Measurements from ENCODE around the gene PCSK5.
"Not testable (repeated sequence)": the region's sequence is repeated elsewhere in the genome, so short reads cannot be mapped to it uniquely, and the experiment has no call there.

The PCSK5 gene

DNA sequence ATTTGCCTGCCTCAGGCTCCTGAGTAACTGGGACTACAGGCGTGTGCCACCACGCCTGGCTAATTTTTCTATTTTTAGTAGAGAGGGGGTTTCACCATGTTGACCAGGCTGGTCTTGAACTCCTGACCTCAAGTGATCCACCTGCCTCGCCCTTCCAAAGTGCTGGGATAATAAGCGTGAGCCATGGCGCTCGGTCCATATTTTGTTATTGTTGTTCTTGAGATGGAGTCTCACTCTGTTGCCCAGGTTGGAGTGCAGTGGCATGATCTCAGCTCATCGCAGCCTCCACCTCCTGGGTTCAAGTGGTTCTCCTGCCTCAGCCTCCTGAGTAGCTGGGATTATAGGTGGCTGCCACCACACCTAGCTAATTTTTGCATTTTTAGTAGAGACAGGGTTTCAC, 433.6 kb downstream of the PCSK5 start:
- not testable (repeated sequence) for DNase-seq

GRCh38 chr9:76330034-76330433, 439.6 kb downstream of the PCSK5 start:
- no peak for DNase-seq

GRCh38 chr9:76333388-76333787, 442.9 kb downstream of the PCSK5 start:
- DNase-seq = no peak

DNA sequence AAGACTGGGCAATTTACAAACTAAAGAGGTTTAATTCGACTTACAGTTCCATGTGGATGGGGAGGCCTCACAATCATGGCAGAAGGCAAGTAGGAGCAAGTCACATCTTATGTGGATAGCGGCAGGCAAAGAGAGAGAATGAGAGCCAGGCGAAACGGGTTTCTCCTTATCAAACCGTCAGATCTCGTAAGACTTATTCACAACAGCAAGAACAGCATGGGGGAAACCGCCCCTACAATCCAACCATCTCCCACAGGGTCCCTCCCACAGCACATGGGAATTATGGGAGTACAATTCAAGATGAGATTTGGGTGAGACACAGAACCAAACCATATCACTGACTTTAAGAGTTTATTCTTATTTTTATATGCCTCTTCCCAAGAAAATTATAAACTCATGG, 443.5 kb downstream of the PCSK5 start:
- DNase-seq = no peak

DNA sequence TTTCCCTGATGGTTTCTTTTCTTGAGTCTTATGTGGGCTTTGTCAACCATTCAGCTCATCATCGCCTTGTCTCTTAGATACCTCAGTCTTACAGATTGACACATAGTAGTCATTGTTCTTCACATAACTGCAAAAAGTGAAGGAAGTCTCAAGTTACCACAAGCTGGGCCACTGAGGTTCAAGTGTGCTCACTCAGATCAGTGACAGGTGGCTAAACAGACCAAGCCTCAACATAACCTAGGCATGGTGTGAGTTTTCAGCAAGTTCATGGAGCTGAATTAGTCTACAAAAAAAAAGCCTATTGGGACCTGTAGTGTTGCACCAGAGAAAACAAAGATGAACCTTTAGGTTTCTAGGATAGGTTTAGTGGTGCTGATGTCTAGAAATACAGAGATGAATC, 445.6 kb downstream of the PCSK5 start:
- no peak for DNase-seq

- no peak for DNase-seq
These were observed 447.9 kb downstream of the PCSK5 start for GRCh38 chr9:76338418-76338817.

GRCh38 chr9:76341616-76342015, 451.1 kb downstream of the PCSK5 start:
- no peak for DNase-seq

DNA sequence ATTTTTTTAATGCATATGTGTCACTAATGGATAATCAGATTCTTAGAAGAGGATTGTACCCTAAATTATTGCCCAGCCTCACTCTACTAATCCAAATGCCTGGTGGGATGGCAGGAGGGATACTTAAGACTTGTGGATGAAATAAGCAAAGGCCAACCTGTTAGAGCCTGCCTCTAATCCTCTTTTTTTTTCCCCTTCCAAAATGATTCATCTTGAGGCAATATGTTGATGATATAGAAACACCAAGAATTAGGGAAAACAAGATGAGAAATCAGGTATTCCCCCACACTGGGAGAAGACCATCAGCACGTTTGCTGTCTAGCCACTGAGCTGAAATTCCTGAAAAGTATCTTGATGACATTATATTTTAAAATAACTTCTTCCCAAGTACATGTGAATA, 451.7 kb downstream of the PCSK5 start:
- no peak for DNase-seq

DNA sequence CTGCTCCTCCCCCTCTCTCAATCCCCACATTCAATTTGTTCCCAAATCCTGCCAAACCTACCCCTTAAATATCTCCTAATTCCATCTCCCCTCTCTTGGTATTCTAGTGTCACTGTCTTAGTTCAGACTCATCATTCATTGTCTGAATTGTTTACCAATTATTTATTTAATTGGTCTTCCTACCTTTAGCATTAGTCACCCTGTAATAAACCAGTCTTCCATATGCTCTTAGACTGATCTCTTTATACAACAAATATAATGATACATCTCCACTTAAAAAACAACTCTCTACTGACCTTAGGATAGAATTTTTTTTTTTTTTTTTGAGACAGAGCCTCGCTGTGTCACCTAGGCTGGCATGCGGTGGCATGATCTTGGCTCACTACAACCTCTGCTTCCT, 452.4 kb downstream of the PCSK5 start:
- DNase-seq = no peak

GRCh38 chr9:76349865-76350264, 459.4 kb downstream of the PCSK5 start:
- DNase-seq = no peak

- no peak for DNase-seq
These were observed 460.5 kb downstream of the PCSK5 start for GRCh38 chr9:76351006-76351405.

- no peak for DNase-seq
These were observed 461.6 kb downstream of the PCSK5 start for GRCh38 chr9:76352026-76352620.

DNA sequence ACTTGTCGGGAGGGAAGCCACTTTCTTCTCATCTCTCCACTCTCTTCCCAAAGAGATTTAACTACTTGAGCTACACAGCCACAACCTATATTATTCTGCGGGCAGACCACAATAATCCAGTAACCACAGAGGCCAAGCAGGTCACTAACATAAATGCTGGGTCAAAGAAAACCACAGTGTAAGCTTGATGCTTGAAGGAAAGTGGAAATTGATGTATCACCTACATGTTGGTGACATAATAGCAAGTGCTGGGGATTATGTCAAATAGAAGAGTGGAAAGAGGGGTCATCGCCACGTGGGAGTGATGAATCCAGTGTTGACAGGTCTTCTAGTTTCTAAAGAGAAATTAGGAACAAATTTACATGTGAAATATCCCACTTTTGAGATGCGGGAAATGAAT, 462.8 kb downstream of the PCSK5 start:
- no peak for DNase-seq

- no peak for DNase-seq
These were observed 463.7 kb downstream of the PCSK5 start for GRCh38 chr9:76354221-76354620.

GRCh38 chr9:76355886-76356285, 465.4 kb downstream of the PCSK5 start:
- DNase-seq = no peak

DNA sequence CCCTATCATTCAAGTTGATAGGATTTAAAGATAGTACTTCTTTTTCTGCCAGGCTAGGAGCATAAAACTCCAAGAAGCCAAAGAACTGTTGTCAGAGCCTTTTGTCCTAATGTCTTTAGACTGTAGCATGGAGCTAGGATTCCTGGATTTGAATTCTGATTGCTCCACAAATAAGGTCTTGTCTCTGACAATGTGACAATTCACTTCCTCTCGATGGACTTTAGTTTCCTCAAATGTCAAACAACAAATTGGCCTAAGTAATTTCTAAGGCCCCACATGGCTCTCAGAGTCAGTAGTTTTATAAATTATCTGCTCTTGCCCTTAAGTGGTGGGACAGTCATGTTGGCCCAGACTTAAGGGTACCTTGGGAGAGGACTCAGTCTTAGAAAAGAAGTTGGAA, 467.1 kb downstream of the PCSK5 start:
- DNase-seq = no peak

GRCh38 chr9:76358628-76359280, 468.3 kb downstream of the PCSK5 start:
- no peak for DNase-seq

GRCh38 chr9:76359365-76359764, 468.9 kb downstream of the PCSK5 start:
- DNase-seq = no peak

- DNase-seq = no peak
These were observed 469.3 kb downstream of the PCSK5 start for GRCh38 chr9:76359766-76360165.

GRCh38 chr9:76362332-76363031, 472.0 kb downstream of the PCSK5 start:
- DNase-seq = not testable (repeated sequence)

GRCh38 chr9:76363032-76363395, 472.5 kb downstream of the PCSK5 start:
- no peak for DNase-seq

- no peak for DNase-seq
These were observed 474.6 kb downstream of the PCSK5 start for GRCh38 chr9:76365028-76365427.

DNA sequence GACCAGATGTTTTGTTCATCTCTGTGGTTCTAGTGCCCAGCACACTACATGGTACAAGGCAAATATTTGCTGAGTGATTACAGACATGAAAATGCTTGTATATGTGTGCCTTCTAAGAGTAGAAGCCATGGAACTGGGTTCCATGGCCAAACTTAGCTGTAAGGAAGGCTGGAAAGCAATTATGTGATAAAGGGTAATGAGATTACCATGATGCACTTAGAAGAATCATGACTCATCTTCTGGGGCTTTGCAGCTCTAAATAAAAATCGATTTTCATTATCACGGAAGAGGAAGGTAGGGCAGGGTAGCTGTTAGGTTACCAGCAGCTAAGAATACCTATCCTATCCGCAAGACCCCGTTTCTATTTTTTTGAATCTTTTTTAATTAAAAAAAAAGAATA, 475.8 kb downstream of the PCSK5 start:
- DNase-seq = no peak

DNA sequence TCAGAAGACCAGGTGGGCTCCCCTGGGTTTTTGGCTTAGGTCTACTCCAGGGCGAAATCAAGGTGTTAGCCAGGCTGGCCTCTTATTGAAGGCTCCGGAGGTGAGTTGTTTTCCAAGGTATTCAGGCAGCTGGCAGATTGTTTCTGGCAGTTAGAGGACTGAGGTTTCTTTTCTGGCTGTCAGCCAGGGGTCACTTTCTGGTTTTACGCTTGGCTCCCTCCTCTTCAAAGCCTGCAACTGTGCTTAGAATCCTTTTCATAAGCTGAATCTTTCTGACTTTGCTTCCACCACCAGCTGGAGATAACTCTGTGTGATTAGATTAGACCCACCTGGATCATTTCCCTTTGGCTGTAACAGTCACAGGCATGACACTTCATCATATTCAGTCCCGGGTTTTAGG, 479.1 kb downstream of the PCSK5 start:
- no peak for DNase-seq

All from GOT3 (cell line).